SKM-1 (cell line): ENCODE measurements around the gene RAB40C.

Source experiments
- DNase-seq: peaks from one replicate; lab custom pipeline; 2025; ENCODE audit not compliant: unreplicated experiment; lab: John Stamatoyannopoulos, UW

Gene RAB40C

DNA sequence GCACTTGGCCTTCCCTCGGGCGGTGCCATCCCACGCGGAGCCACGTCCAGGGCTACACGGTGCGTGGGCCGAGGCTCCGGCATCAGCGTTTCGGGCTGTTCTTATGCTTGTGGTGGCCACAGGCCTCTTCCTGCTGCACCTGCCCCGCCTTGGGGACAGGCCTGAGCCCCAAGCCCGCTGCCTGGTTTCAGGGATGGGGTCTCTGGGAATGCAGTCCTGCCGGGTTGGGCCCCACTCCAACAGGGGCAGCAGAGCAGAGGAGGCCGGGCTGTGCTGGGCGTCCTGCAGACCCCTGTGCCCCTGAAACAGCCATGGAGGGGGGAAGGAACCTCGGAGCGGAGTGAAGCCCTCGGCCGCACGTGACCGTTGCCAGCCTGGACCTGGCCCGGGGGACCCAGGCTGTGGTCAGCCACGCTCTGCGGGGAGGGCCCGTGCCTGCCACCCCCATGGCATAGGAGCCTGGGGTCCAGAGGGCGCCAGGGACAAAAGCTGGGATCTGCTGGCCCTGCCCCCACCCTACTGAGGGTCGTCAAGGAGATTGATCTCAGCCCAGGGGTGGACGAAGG is 40.5 kb downstream of the RAB40C start:
- DNase-seq, result no peak

DNA sequence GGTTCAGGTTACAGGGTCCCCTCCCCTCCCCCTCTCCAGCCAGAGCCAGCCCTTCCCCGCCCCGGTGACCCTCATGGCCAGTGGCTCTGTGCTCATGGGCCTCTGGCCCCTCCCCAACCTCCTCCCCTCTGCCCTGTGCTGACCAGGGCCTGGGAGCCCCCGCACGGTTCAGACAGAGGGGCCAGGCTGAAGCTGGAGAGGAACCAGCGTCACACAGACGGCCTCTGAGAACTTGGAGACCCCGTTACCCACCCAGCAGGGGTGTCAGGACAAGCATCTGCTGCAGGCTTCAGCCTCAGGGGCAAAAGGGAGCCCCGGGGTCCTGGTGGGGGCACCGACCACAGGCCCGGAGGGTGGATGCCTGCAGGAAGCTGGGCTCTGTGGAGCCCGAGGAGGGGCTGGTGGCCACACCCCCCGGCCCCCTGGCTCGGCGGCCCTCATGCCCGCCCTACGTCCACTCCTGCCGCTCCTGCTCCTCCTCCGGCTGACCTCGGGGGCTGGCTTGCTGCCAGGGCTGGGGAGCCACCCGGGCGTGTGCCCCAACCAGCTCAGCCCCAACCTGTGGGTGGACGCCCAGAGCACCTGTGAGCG is 41.0 kb downstream of the RAB40C start, which contains the start of gene WFIKKN1:
Gene WFIKKN1, plus strand, starts transcription at position 171 of the 591 bp plus-strand sequence. Its CDS starts 269 bp downstream, at position 440.
- DNase-seq, result no peak

DNA sequence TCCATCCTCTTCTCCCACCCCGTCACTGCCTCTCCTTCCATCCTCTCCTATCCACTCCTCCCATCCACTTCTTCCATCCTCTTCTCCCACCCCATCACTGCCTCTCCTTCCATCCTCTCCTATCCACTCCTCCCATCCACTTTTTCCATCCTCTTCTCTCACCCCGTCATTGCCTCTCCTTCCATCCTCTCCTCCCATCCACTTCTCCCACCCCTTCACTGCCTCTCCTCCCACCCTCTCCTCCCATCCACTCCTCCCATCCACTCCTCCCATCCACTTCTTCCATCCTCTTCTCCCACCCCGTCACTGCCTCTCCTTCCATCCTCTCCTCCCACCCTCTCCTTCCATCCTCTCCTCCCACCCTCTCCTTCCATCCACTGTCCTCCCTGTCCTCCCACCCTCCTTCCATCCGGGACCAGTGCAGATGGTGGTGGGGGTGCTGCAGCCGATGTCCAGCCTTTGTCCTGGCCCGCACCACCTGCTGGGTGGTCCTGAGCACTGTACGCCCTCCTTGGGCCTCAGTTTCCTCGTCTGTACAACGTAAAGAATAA is 42.0 kb downstream of the RAB40C start:
- DNase-seq, result no peak

DNA sequence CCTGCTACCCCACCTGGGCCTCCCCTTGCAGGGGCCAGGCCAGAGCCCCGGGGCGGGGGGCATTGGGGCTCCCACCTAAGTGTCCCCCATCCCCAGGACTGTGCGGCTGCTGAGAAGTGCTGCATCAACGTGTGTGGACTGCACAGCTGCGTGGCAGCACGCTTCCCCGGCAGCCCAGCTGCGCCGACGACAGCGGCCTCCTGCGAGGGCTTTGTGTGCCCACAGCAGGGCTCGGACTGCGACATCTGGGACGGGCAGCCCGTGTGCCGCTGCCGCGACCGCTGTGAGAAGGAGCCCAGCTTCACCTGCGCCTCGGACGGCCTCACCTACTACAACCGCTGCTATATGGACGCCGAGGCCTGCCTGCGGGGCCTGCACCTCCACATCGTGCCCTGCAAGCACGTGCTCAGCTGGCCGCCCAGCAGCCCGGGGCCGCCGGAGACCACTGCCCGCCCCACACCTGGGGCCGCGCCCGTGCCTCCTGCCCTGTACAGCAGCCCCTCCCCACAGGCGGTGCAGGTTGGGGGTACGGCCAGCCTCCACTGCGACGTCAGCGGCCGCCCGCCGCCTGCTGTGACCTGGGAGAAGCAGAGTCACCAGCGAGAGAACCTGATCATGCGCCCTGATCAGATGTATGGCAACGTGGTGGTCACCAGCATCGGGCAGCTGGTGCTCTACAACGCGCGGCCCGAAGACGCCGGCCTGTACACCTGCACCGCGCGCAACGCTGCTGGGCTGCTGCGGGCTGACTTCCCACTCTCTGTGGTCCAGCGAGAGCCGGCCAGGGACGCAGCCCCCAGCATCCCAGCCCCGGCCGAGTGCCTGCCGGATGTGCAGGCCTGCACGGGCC is 42.8 kb downstream of the RAB40C start:
- DNase-seq, result no peak

DNA sequence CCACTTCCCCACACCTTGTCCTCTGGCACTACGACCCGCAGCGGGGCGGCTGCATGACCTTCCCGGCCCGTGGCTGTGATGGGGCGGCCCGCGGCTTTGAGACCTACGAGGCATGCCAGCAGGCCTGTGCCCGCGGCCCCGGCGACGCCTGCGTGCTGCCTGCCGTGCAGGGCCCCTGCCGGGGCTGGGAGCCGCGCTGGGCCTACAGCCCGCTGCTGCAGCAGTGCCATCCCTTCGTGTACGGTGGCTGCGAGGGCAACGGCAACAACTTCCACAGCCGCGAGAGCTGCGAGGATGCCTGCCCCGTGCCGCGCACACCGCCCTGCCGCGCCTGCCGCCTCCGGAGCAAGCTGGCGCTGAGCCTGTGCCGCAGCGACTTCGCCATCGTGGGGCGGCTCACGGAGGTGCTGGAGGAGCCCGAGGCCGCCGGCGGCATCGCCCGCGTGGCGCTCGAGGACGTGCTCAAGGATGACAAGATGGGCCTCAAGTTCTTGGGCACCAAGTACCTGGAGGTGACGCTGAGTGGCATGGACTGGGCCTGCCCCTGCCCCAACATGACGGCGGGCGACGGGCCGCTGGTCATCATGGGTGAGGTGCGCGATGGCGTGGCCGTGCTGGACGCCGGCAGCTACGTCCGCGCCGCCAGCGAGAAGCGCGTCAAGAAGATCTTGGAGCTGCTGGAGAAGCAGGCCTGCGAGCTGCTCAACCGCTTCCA is 43.6 kb downstream of the RAB40C start:
- no peak for DNase-seq

DNA sequence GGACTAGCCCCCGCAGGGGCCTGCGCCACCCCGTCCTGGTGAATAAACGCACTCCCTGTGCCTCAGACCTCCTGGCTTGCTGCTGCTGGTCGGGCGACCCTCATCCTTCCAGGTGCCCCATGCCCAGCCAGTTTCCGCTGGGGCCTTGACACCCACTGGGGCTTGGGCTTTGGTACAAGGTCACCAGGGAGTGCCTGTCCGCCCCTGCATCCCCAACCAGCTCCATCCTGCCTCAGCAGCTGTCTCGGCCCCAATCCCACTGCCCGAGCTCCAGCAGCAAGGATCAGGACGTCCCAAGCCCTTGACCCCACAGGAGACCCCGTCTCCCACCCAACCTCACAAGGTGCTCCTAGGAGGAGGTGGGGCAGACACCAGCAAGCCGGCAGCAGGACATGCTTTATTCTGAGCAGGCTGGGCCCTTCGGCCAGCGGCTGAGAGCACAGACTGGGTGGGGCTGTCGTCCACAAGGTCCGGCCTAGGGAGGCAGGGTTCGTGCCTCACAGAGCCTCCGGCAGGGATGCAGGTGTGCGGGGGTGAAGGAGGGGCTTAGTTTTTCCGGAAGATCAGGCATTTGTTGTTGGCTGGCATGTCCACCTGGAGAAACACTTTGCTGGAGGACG is 44.3 kb downstream of the RAB40C start:
- no peak for DNase-seq

DNA sequence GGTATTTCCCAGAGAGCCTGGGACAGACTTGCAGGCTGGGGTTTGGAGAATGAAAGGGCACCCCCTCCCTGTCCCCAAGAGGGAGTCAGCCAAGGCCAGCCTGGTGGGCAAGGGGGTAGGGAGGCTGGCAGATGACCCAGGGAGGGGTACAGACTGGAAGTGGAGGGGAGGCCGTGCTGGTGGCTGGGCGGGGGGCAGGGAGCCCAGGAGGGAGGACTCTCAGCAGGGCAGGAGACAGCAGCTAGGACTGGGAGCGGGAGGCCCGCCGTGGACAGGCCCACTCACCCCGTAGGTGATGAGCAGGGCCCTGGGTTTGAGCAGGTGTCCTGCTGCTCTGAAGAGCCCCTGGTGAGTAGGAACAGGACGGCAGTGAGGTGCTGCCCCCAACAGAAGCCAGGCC is 45.1 kb downstream of the RAB40C start:
- DNase-seq, result no peak

DNA sequence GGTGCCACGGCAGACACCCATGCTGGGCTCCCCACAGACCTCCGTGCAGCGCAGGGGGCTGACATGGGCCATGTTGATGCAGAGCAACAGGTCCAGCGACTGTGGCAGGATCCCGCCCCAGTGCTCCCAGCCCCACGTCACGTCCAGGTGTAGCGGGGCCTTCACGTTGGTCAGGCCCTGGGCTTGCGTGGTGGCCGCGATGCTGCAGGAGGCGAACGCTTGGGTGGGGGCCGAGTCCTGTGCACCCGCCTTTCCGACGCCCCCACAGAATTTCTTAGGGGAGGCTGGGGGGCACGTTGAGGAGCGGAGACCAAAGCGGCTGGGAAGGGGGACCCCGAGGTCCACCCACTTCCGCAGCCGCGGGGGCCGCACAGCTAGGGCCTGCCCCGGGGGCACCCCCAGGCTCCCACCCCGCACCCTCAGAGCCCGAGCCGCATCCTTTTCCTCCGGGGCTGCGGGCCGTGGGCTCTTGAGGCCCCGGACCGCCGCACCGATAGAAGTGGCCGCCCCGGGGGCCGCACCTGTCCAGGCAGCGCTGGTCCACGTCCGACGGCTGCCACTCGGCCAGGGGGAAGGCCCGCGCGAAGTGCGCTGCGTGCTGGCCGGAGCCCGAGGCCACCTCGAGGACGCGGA is 45.8 kb downstream of the RAB40C start:
- DNase-seq, result no peak

DNA sequence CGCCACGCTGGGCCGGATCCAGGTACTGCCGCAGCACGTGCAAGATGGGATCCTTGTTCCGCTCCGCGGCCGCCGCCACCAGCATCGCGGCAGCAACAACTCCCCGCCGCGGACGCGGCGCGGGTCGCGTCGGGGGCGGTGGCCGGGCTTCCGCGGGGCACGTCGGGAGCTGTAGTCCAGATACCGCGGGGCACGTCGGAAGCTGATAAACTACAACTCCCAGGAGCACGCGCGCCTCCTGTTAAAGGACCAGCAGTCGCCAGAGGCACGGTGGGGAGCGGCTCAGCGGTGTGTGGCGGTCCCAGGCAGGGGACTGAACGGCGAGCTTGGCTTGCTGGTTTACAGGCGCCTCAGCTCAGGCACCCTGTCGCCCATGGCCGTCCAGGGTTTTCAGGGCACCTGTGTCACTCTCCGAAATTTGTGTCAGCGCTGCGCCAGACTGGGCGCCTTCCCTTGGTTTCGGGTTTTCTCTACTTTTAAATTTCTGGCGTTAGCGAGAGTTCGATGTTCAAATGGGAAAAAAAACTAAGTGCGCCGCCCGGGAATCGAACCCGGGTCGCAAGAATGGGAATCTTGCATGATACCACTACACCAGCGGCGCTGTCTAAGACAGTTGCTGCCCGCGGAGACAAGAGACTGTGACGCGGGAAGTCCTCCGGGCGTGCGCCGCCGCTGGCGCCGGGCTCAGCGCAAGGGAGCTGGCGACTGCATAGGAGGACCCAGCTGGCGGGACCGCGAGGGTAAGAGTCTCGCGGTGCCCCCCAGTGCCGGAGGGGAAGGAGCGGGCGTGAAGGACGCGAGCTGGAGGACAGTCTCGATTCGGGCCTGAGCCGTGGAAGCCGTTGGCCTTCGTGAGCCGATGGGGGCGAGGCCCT is 46.6 kb downstream of the RAB40C start, which contains the start of gene METTL26:
Gene METTL26, minus strand, starts transcription at position 100 of the 875 bp plus-strand sequence. Its CDS starts 15 bp downstream, at position 85.
- DNase-seq, result peak; percentile 87

DNA sequence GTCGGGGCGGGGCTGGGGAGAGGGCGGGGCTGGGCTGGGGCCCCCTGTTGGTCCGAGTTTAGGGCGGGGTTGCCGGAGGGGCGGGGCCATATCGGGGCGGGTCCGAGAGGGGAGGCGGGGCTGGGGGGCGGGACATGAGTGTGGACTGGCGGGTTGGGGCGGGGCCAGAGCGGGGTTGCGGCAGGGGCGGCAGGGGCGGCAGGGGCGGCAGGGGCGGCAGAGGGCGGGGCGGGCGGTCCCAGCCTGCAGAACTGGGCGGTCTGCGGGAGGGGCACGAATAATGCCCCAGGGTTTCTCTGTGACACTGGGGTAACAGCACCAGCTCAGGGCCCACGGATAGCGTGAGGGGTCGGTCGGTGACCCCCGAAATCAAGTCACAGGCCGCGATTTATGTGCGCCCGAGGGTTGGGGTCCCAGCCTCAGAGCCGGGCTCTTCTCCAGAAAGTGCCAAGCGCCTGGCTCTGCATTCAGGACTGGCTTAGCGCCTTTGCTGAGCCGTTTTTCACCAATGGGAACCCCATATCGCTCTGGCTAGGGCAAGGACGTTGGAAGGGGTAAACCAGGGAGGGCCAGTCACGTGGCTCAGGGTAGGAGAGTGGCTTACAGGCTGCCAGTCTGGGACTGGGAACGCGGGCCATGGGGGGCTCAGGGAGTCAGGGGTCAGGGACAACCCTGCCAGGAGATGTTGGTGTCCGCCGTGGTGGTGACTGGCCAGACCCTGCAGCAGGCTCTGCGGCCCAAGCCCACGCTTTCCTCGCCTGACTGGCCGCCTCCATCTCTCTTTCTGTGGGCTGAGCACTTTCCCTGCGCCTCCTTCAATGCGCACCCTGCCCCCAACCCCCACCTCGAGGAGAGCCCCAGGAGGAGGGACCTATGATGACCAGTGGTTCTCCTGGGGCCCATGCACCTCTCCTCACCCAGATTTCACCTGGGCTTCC is 47.5 kb downstream of the RAB40C start:
- DNase-seq, result no peak

DNA sequence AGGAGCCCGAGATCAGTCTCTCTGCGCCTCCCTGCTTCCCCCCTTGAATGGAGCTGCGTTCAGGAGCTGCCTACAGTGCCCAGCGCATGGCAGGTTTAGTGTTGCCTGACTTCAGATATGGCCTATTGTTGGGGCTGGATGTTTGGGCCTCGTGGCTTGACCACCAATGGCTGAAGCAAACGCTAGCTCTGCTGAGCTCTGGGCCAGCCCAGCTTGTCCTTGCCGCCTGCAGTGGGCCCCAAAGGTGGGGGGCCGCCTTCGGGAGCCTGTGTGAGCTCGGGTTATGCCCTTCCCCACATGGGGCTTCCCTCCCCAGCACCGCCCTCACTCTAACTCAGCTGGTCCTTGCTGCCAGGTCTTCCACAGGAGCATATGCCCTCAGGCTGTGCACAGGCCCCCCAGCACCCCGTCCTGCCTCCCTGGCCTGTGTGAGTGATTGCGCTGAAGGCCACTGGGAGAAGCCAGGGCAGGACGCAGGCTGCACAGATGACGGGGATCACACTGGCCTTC is 48.2 kb downstream of the RAB40C start:
- DNase-seq, result no peak

DNA sequence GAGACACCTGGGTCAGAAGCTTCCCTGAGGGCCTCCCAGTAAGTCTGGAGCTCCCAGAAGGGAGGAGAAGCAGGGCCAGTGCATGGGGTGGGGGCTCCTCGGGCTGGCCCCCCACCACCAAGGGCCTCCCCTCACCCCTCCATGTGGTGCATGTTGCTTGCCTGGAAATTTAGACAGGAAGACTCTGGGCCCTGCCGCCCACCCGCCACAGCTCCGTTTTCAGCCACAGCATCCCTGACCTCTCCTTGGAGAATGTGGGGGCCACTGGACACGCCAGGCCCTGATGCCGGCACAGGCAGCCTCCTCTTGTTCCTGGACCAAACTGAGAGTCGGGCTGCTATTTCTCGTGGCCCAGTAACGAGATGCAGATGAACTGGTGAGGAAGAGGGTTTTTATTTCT is 49.0 kb downstream of the RAB40C start:
- DNase-seq, result no peak

DNA sequence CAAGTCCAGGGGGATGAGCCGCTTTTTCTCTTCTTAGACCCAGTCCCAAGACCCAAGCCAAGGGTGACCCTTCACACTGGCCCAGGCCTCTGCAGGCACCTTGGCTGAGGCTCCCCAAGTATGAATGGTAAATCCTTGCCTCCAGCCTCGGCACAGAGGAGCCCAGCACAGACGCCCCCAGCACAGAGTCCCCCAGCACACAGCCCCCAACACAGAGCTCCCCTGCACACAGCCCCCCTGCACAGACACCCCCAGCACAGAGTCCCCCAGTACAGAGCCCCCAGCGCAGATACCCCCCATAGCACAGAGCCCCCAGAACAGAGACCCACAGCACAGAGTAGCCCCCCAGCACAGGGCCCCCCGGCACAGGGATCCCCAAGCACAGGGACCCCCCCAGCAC is 50.7 kb downstream of the RAB40C start:
- no peak for DNase-seq

DNA sequence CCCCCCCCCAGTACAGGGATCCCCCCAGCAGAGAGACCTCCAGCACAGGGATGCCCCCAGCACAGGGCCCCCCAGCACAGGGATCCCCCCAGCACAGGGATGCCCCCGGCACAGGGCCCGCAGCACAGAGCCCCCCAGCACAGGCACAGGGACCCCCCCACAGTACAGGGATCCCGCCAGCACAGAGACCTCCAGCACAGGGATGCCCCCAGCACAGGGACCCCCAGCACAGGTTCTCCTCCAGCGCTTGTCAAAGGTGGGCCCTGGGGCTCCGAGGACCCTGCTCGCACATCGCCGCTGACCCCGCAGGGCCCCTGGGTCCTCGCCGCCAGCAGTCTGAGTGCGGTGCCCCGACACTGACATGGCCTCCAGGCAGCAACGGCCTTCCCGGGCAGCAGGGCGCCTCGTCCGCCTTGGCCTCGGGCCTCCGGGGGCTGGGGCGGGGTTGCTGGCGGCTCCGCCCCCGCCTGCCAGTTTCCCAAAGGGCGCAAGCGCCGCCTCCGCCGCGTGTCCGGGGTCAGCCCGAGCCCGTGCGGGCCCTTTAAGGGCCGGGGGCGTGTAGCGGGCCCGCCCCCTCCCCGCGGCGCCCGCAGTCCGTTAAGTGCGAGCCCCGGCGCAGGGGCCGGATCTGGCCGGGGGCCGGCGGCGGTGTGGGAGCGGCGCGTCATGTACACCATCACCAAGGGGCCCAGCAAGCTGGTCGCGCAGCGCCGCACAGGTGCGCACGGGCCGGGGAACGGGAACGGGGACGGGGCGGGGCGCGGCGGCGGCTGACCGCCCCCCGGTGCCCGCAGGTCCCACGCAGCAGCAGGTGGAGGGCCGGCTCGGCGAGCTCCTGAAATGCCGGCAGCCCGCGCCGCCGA is 51.7 kb downstream of the RAB40C start, which contains the start of gene MCRIP2:
Gene MCRIP2, plus strand, starts transcription at position 503 of the 863 bp plus-strand sequence. Its CDS starts 164 bp downstream, at position 667.
- peak; percentile 56 for DNase-seq

DNA sequence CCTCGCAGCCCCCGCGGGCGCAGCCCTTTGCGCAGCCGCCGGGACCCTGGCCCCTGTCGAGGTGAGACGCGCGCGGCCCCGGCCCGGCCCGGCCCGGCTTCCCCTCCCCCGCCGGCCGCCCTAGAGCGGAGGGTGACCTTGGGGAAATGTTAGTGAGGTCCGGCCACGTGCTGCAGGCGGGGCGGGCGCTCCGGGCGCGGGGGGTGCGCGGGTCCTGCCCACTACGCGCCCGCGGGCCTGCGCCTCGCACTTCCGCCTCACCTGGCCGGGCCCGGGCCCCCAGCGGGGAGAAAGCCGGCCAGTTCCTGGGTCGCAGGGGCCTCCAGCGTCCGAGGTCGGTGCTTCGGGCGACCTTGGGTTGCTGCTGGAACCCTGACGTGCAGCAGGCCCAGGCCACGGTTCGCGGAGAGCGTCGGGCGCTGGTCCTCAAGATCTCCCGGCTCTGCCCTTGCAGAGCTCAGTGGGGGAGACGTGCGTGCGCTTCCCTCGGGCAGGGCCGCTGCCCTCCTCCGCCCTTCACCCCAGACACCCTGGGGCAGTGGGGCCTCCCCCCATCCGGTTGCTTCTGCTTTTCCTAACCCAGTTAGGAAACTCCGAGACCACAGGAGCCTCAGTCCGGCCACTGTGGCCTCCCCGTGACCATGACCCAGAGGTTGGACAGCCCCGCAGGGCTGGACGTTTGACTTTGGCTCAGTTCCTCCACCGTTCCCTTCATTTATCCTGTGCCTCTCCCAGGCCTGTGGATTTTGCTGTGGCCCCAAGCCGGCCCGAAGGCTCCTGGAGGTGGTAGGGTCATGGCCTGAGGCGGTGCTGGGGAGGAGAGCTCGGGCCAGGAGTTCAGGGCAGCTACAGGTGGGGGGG is 52.6 kb downstream of the RAB40C start:
- peak; percentile 58 for DNase-seq

DNA sequence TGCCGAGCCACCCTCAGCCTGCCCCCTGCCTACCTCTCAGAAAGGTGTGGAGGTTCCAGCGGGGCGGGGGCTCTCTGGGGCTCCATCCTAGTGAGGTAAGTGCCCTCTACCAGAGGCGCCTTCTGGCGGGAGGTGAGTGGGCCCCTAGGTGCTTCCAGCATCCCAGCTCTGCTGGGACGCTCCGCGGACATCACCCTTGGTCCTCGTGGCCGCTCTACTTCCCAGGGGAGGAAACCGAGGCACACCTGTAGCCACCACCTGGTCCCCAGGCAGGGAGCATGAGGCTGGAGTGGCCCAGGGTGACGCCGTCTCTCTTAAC is 53.1 kb downstream of the RAB40C start:
- DNase-seq, result no peak
